Measurements from ENCODE around the gene BABAM2.

DNA sequence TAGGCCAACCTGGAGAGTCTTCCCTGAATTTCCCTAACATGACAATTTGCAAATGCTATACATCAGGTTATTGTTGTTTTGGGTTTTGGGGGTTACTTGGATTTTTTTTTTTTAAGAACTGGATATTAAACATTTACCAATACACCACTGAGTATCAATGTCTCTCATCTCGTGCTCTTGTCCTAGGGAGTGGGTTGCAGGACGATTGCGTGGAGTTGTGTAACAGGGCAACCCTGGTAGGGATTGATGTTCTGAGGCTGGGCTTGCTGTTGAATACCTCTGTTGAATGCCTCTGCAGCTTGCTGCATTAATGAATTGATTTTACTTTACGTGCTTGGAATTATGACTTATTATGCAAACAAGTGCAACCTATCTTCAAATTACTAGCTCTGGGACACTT, 483.3 kb downstream of the BABAM2 start:
- TF ChIP-seq, protein P1, sequence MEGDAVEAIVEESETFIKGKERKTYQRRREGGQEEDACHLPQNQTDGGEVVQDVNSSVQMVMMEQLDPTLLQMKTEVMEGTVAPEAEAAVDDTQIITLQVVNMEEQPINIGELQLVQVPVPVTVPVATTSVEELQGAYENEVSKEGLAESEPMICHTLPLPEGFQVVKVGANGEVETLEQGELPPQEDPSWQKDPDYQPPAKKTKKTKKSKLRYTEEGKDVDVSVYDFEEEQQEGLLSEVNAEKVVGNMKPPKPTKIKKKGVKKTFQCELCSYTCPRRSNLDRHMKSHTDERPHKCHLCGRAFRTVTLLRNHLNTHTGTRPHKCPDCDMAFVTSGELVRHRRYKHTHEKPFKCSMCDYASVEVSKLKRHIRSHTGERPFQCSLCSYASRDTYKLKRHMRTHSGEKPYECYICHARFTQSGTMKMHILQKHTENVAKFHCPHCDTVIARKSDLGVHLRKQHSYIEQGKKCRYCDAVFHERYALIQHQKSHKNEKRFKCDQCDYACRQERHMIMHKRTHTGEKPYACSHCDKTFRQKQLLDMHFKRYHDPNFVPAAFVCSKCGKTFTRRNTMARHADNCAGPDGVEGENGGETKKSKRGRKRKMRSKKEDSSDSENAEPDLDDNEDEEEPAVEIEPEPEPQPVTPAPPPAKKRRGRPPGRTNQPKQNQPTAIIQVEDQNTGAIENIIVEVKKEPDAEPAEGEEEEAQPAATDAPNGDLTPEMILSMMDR (IDR thresholded peaks at IDR 0.05), result no peak
- TF ChIP-seq POLR2A (IDR thresholded peaks at IDR 0.05), result no peak
